ENCODE results near the gene SCN2A. TPM values are rescaled to one million over a fixed set of nuclear protein-coding genes. Genes with fewer than 3 reads are reported as not detected.

Gene SCN2A
- polyA plus RNA-seq, 1 donor (not counting 4 experiments of a cell fraction or from before 2014, with no cell fraction given), result 1.0 TPM

GRCh38 chr2:165408186-165408585, 169.0 kb downstream of the SCN2A start:
- H3K4me1 ChIP-seq (ENCODE audit: control insufficient read depth, extremely low read depth, insufficient read depth, low read length), result peaks cover 6% of the 10 kb centered on the region
- dilution Hi-C loops (cut with MboI; ENCODE audit: extremely low pct_ligation_motif_present, low sequenced_read_pairs), result loop anchor here (25.0 kb wide), 1 partner anchor 279 kb away; no protein-coding TSS in a partner anchor
- no peak overlapping the region for H3K4me2 ChIP-seq (ENCODE audit: control insufficient read depth, extremely low read depth, insufficient read depth, low read depth, low read length)
- no peak overlapping the region for H3K9ac ChIP-seq (ENCODE audit: control insufficient read depth, extremely low read depth, insufficient read depth, low read length)
- TF ChIP-seq CTCF (optimal IDR thresholded peaks at IDR 0.05 in 1 of 3, IDR thresholded peaks at IDR 0.05 in 1 of 3, conservative IDR thresholded peaks at IDR 0.05 in 1 of 3; ENCODE audit: extremely low read depth in 1 of 3, insufficient read depth in 2 of 3, low read length in 3 of 3) (no peak), EZH2 (IDR thresholded peaks at IDR 0.05; ENCODE audit: low read length) (no peak)
- no peaks in the 10 kb centered on the region for H3K9me1 ChIP-seq (ENCODE audit: control insufficient read depth, extremely low read depth, insufficient read depth, low read length)
- H3K4me3 ChIP-seq (ENCODE audit: control insufficient read depth in 2 of 3, extremely low read depth in 1 of 3, insufficient read depth in 2 of 3, low read depth in 1 of 3, low read length in 3 of 3), result no peak overlapping the region
- H3K36me3 ChIP-seq (ENCODE audit: control insufficient read depth in 2 of 2, extremely low read depth in 1 of 2, insufficient read depth in 2 of 2, low read length in 2 of 2), result no peaks in the 10 kb centered on the region
- FAIRE-seq, result no peak
- DNase-seq (ENCODE audit: low read depth, low spot score), result no peak
- no peaks in the 10 kb centered on the region for H3K9me3 ChIP-seq (ENCODE audit: control insufficient read depth, low read depth, low read length)
- H4K20me1 ChIP-seq (ENCODE audit: control insufficient read depth, extremely low read depth, insufficient read depth, low read length), result no peaks in the 10 kb centered on the region
- H3K27me3 ChIP-seq (ENCODE audit: control insufficient read depth, extremely low read depth, insufficient read depth, low read length), result no peaks in the 10 kb centered on the region
- H3K27ac ChIP-seq (ENCODE audit: control insufficient read depth, insufficient read depth, low read length), result no peak overlapping the region
- H3K79me2 ChIP-seq (ENCODE audit: control insufficient read depth, insufficient read depth, low read length), result no peaks in the 10 kb centered on the region
- no peak overlapping the region for H2AFZ ChIP-seq (ENCODE audit: control insufficient read depth, low read length)

- TF ChIP-seq EZH2 (IDR thresholded peaks at IDR 0.05; ENCODE audit: low read length), result no peak
- no peak for TF ChIP-seq CTCF (optimal IDR thresholded peaks at IDR 0.05 in 1 of 3, IDR thresholded peaks at IDR 0.05 in 1 of 3, conservative IDR thresholded peaks at IDR 0.05 in 1 of 3; ENCODE audit: extremely low read depth in 1 of 3, insufficient read depth in 2 of 3, low read length in 3 of 3)
- Histone ChIP-seq H3K4me3 (ENCODE audit: control insufficient read depth in 2 of 3, extremely low read depth in 1 of 3, insufficient read depth in 2 of 3, low read depth in 1 of 3, low read length in 3 of 3) (no peak overlapping the region), H3K27me3 (ENCODE audit: control insufficient read depth, extremely low read depth, insufficient read depth, low read length) (no peaks in the 10 kb centered on the region), H4K20me1 (ENCODE audit: control insufficient read depth, extremely low read depth, insufficient read depth, low read length) (no peaks in the 10 kb centered on the region), H2AFZ (ENCODE audit: control insufficient read depth, low read length) (no peak overlapping the region), H3K27ac (ENCODE audit: control insufficient read depth, insufficient read depth, low read length) (no peak overlapping the region), H3K9ac (ENCODE audit: control insufficient read depth, extremely low read depth, insufficient read depth, low read length) (no peak overlapping the region), H3K79me2 (ENCODE audit: control insufficient read depth, insufficient read depth, low read length) (no peaks in the 10 kb centered on the region), H3K36me3 (ENCODE audit: control insufficient read depth in 2 of 2, extremely low read depth in 1 of 2, insufficient read depth in 2 of 2, low read length in 2 of 2) (no peaks in the 10 kb centered on the region), H3K9me3 (ENCODE audit: control insufficient read depth, low read depth, low read length) (no peaks in the 10 kb centered on the region), H3K9me1 (ENCODE audit: control insufficient read depth, extremely low read depth, insufficient read depth, low read length) (no peaks in the 10 kb centered on the region), H3K4me1 (ENCODE audit: control insufficient read depth, extremely low read depth, insufficient read depth, low read length) (peaks cover 6% of the 10 kb centered on the region), H3K4me2 (ENCODE audit: control insufficient read depth, extremely low read depth, insufficient read depth, low read depth, low read length) (no peak overlapping the region)
- dilution Hi-C loops (cut with MboI; ENCODE audit: extremely low pct_ligation_motif_present, low sequenced_read_pairs), result loop anchor here (25.0 kb wide), 1 partner anchor 277 kb away; no protein-coding TSS in a partner anchor
- DNase-seq (ENCODE audit: low read depth, low spot score) (no peak), FAIRE-seq (no peak)
Observed at GRCh38 chr2:165410276-165410675, 171.1 kb downstream of the SCN2A start.

All from keratinocyte (primary cell).